Erythroblast (primary cell): ENCODE data around the gene ABCA1.
"Not testable (repeated sequence)": the region's sequence is repeated elsewhere in the genome, so short reads cannot be mapped to it uniquely, and the experiment has no call there.

Experiments
- DNase-seq, 2 experiments: peaks; one replicate each; lab custom pipeline; 2025; lab: John Stamatoyannopoulos, UW
- GATA1 ChIP-seq: IDR thresholded peaks from 2 replicates; pipeline ENCODE4 v1.6.1; 2011; ENCODE audit warnings: low read depth, mild to moderate bottlenecking, control low read depth, low read length, moderate library complexity
- POLR2A ChIP-seq: IDR thresholded peaks from 2 replicates; pipeline ENCODE4 v1.6.1; 2011; ENCODE audit warnings: mild to moderate bottlenecking, low read length

The ABCA1 gene

GRCh38 chr9:104860263-104860662 lies 67.7 kb downstream of the ABCA1 start:
- no peak for DNase-seq

GRCh38 chr9:104858846-104859245 lies 69.1 kb downstream of the ABCA1 start:
- DNase-seq, result no peak
- TF ChIP-seq POLR2A, result no peak
- TF ChIP-seq GATA1, result no peak

More at GRCh38 chr9:104860263-104860662, 67.7 kb downstream of the ABCA1 start:
- TF ChIP-seq GATA1 (no peak), POLR2A (no peak)

GRCh38 chr9:104858271-104858670 lies 69.7 kb downstream of the ABCA1 start:
- DNase-seq, result no peak
- TF ChIP-seq POLR2A (no peak), GATA1 (no peak)

- DNase-seq, result no peak
These were observed 71.5 kb downstream of the ABCA1 start for GRCh38 chr9:104856413-104856941.

GRCh38 chr9:104855807-104856206 lies 72.1 kb downstream of the ABCA1 start:
- TF ChIP-seq POLR2A (no peak), GATA1 (no peak)
- DNase-seq, result no peak

More at GRCh38 chr9:104856413-104856941, 71.5 kb downstream of the ABCA1 start:
- no peak for TF ChIP-seq POLR2A

GRCh38 chr9:104855258-104855657 lies 72.7 kb downstream of the ABCA1 start:
- not testable (repeated sequence) for DNase-seq

- TF ChIP-seq POLR2A (no peak), GATA1 (no peak)
- DNase-seq, result no peak
These were observed 73.3 kb downstream of the ABCA1 start for GRCh38 chr9:104854613-104855012.

- DNase-seq, result no peak
- TF ChIP-seq POLR2A, result no peak
- TF ChIP-seq GATA1, result no peak
These were observed 74.3 kb downstream of the ABCA1 start for GRCh38 chr9:104853683-104854082.

GRCh38 chr9:104853159-104853558 lies 74.8 kb downstream of the ABCA1 start:
- DNase-seq, result no peak
- TF ChIP-seq GATA1 (no peak), POLR2A (no peak)

- DNase-seq, result no peak
- no peak for TF ChIP-seq GATA1
- TF ChIP-seq POLR2A, result no peak
These were observed 76.4 kb downstream of the ABCA1 start for GRCh38 chr9:104851546-104851920.

GRCh38 chr9:104850786-104851545 lies 77.0 kb downstream of the ABCA1 start:
- no peak for DNase-seq

GRCh38 chr9:104849023-104849422 lies 78.9 kb downstream of the ABCA1 start:
- TF ChIP-seq POLR2A, result no peak
- no peak for TF ChIP-seq GATA1
- DNase-seq, result no peak

More at GRCh38 chr9:104850786-104851545, 77.0 kb downstream of the ABCA1 start:
- TF ChIP-seq POLR2A (no peak), GATA1 (no peak)

- no peak for TF ChIP-seq GATA1
- TF ChIP-seq POLR2A, result no peak
- no peak for DNase-seq
These were observed 83.2 kb downstream of the ABCA1 start for GRCh38 chr9:104844710-104845109.

GRCh38 chr9:104843644-104844240 lies 84.2 kb downstream of the ABCA1 start:
- no peak for DNase-seq

More at GRCh38 chr9:104843644-104844240, 84.2 kb downstream of the ABCA1 start:
- TF ChIP-seq GATA1 (no peak), POLR2A (no peak)
